ENCODE results near the gene CISD1. TPM values are rescaled to one million over a fixed set of nuclear protein-coding genes. Genes with fewer than 3 reads are reported as not detected.
"Not testable (repeated sequence)": the region's sequence is repeated elsewhere in the genome, so short reads cannot be mapped to it uniquely, and the experiment has no call there.

The CISD1 gene
- 100 to 1,000 TPM in 2 of 4 donors, 10 to 100 TPM in 2; 69.2 to 167 (median 113) TPM for polyA plus RNA-seq
- long read RNA-seq, donor 1, transcript CISD1-201 (3 exons, 2,479 nt) = major isoform, 154 of 162 reads
- long read RNA-seq, donor 1, partial matches to known transcripts = 8 of 162 reads
- long read RNA-seq, donor 1, other reads (novel, unspliced or antisense) = 0 of 162 reads
- long read RNA-seq, donor 2, transcript CISD1-201 (3 exons, 2,479 nt) = major isoform, 41 of 41 reads
- long read RNA-seq, donor 2, partial matches to known transcripts = 0 of 41 reads
- long read RNA-seq, donor 2, other reads (novel, unspliced or antisense) = 0 of 41 reads
- long read RNA-seq, donor 3, transcript CISD1-201 (3 exons, 2,479 nt) = major isoform, 61 of 76 reads
- long read RNA-seq, donor 3, partial matches to known transcripts = 15 of 76 reads
- long read RNA-seq, donor 3, other reads (novel, unspliced or antisense) = 0 of 76 reads
- long read RNA-seq, donor 4, partial matches to known transcripts = 0 of 4 reads
- long read RNA-seq, donor 4, other reads (novel, unspliced or antisense) = 0 of 4 reads
- long read RNA-seq, donor 5, transcript CISD1-201 (3 exons, 2,479 nt) = major isoform, 21 of 30 reads
- long read RNA-seq, donor 5, partial matches to known transcripts = 9 of 30 reads
- long read RNA-seq, donor 5, other reads (novel, unspliced or antisense) = 0 of 30 reads
- long read RNA-seq, donor 6, transcript CISD1-201 (3 exons, 2,479 nt) = major isoform, 57 of 75 reads
- long read RNA-seq, donor 6, partial matches to known transcripts = 18 of 75 reads
- long read RNA-seq, donor 6, other reads (novel, unspliced or antisense) = 0 of 75 reads
- long read RNA-seq, donor 7 = 0 reads
- long read RNA-seq, donor 8, partial matches to known transcripts = 0 of 3 reads
- long read RNA-seq, donor 8, other reads (novel, unspliced or antisense) = 0 of 3 reads
- long read RNA-seq, donor 9, transcript CISD1-201 (3 exons, 2,479 nt) = major isoform, 15 of 15 reads
- long read RNA-seq, donor 9, partial matches to known transcripts = 0 of 15 reads
- long read RNA-seq, donor 9, other reads (novel, unspliced or antisense) = 0 of 15 reads
- long read RNA-seq, donor 10, transcript CISD1-201 (3 exons, 2,479 nt) = major isoform, 50 of 50 reads
- long read RNA-seq, donor 10, partial matches to known transcripts = 0 of 50 reads
- long read RNA-seq, donor 10, other reads (novel, unspliced or antisense) = 0 of 50 reads

- Histone ChIP-seq H3K4me3 (ENCODE audit: low read depth in 1 of 3, low read length in 3 of 3) (peak within 1 kb of the TSS; percentile 58 to 88 (median 76)), H3K36me3 (ENCODE audit: control insufficient read depth in 3 of 3, insufficient read depth in 2 of 3, low read depth in 1 of 3, low read length in 3 of 3) (no peaks in the 10 kb centered on the region), H3K27me3 (ENCODE audit: control insufficient read depth in 3 of 3, insufficient read depth in 3 of 3, low read length in 3 of 3) (no peaks in the 10 kb centered on the region), H3K9me3 (ENCODE audit: control insufficient read depth in 2 of 2, insufficient read depth in 1 of 2, low read depth in 1 of 2, low read length in 1 of 2) (no peaks in the 10 kb centered on the region), H3K27ac (ENCODE audit: low read depth in 1 of 3, low read length in 2 of 3) (peak within 1 kb of the TSS; percentile 89 to 99 (median 96)), H3K4me1 (ENCODE audit: control insufficient read depth in 3 of 3, insufficient read depth in 2 of 3, low read depth in 1 of 3, low read length in 2 of 3) (peaks cover 0 to 14% (median 0%) of the 10 kb centered on the region in 3 donors)
- DNase-seq = peak; percentile 100
- no peak for FAIRE-seq
- 0 to 1% (median 0%) methylated on average over 58 to 66 of the region's 66 CpGs for WGBS, 3 donors
Measured at GRCh38 chr10:58268946-58269781, at the start of gene CISD1. Gene CISD1 (plus strand): TSS chr10:58269162. CDS start chr10:58269274, 112 bp downstream.

GRCh38 chr10:58219875-58220274 is 49.1 kb upstream of the CISD1 start:
- no peak for FAIRE-seq

GRCh38 chr10:58220769-58221451 is 48.1 kb upstream of the CISD1 start:
- no peak for FAIRE-seq

More at GRCh38 chr10:58219875-58220274, 49.1 kb upstream of the CISD1 start:
- no peaks in the 10 kb centered on the region for H3K27me3 ChIP-seq (ENCODE audit: control insufficient read depth in 3 of 3, insufficient read depth in 3 of 3, low read length in 3 of 3)
- H3K9me3 ChIP-seq (ENCODE audit: control insufficient read depth in 2 of 2, insufficient read depth in 1 of 2, low read depth in 1 of 2, low read length in 1 of 2) = no peaks in the 10 kb centered on the region
- no peak overlapping the region for H3K4me3 ChIP-seq (ENCODE audit: low read depth in 1 of 3, low read length in 3 of 3)
- no peak for DNase-seq
- peaks cover 0 to 2% (median 0%) of the 10 kb centered on the region in 3 donors for H3K4me1 ChIP-seq (ENCODE audit: control insufficient read depth in 3 of 3, insufficient read depth in 2 of 3, low read depth in 1 of 3, low read length in 2 of 3)
- H3K36me3 ChIP-seq (ENCODE audit: control insufficient read depth in 3 of 3, insufficient read depth in 2 of 3, low read depth in 1 of 3, low read length in 3 of 3) = peaks cover 0 to 8% (median 4%) of the 10 kb centered on the region in 3 donors
- H3K27ac ChIP-seq (ENCODE audit: low read depth in 1 of 3, low read length in 2 of 3) = no peak overlapping the region

GRCh38 chr10:58225654-58226053 is 43.3 kb upstream of the CISD1 start:
- FAIRE-seq (no peak), DNase-seq (peak; percentile 36 to 57)
- H3K36me3 ChIP-seq (ENCODE audit: control insufficient read depth in 3 of 3, insufficient read depth in 2 of 3, low read depth in 1 of 3, low read length in 3 of 3) = peaks cover 0 to 14% (median 0%) of the 10 kb centered on the region in 3 donors
- H3K27me3 ChIP-seq (ENCODE audit: control insufficient read depth in 3 of 3, insufficient read depth in 3 of 3, low read length in 3 of 3) = no peaks in the 10 kb centered on the region
- 19 to 65% (median 35%) methylated on average over 2 of the region's 2 CpGs for WGBS, 3 donors
- peaks cover 0 to 11% (median 0%) of the 10 kb centered on the region in 3 donors for H3K4me1 ChIP-seq (ENCODE audit: control insufficient read depth in 3 of 3, insufficient read depth in 2 of 3, low read depth in 1 of 3, low read length in 2 of 3)
- H3K9me3 ChIP-seq (ENCODE audit: control insufficient read depth in 2 of 2, insufficient read depth in 1 of 2, low read depth in 1 of 2, low read length in 1 of 2) = no peaks in the 10 kb centered on the region
- peak overlapping the region in 2 of 3 donors; percentile 36 to 44 for H3K27ac ChIP-seq (ENCODE audit: low read depth in 1 of 3, low read length in 2 of 3)
- H3K4me3 ChIP-seq (ENCODE audit: low read depth in 1 of 3, low read length in 3 of 3) = no peak overlapping the region

More at GRCh38 chr10:58220769-58221451, 48.1 kb upstream of the CISD1 start:
- peaks cover 0 to 4% (median 4%) of the 10 kb centered on the region in 3 donors for H3K36me3 ChIP-seq (ENCODE audit: control insufficient read depth in 3 of 3, insufficient read depth in 2 of 3, low read depth in 1 of 3, low read length in 3 of 3)
- H3K4me3 ChIP-seq (ENCODE audit: low read depth in 1 of 3, low read length in 3 of 3) = no peak overlapping the region
- DNase-seq = no peak
- 96 to 99% (median 99%) methylated on average over 2 of the region's 2 CpGs for WGBS, 3 donors
- no peak overlapping the region for H3K27ac ChIP-seq (ENCODE audit: low read depth in 1 of 3, low read length in 2 of 3)
- no peaks in the 10 kb centered on the region for H3K9me3 ChIP-seq (ENCODE audit: control insufficient read depth in 2 of 2, insufficient read depth in 1 of 2, low read depth in 1 of 2, low read length in 1 of 2)
- peaks cover 0 to 4% (median 0%) of the 10 kb centered on the region in 3 donors for H3K4me1 ChIP-seq (ENCODE audit: control insufficient read depth in 3 of 3, insufficient read depth in 2 of 3, low read depth in 1 of 3, low read length in 2 of 3)
- no peaks in the 10 kb centered on the region for H3K27me3 ChIP-seq (ENCODE audit: control insufficient read depth in 3 of 3, insufficient read depth in 3 of 3, low read length in 3 of 3)

GRCh38 chr10:58229856-58230255 is 39.1 kb upstream of the CISD1 start:
- not testable (repeated sequence) for H3K4me1 ChIP-seq (ENCODE audit: control insufficient read depth in 3 of 3, insufficient read depth in 2 of 3, low read depth in 1 of 3, low read length in 2 of 3); H3K9me3 ChIP-seq (ENCODE audit: control insufficient read depth in 2 of 2, insufficient read depth in 1 of 2, low read depth in 1 of 2, low read length in 1 of 2); FAIRE-seq; H3K27ac ChIP-seq (ENCODE audit: low read depth in 1 of 3, low read length in 2 of 3); H3K4me3 ChIP-seq (ENCODE audit: low read depth in 1 of 3, low read length in 3 of 3); DNase-seq; H3K27me3 ChIP-seq (ENCODE audit: control insufficient read depth in 3 of 3, insufficient read depth in 3 of 3, low read length in 3 of 3)
- peaks cover 0 to 12% (median 0%) of the 10 kb centered on the region in 3 donors for H3K36me3 ChIP-seq (ENCODE audit: control insufficient read depth in 3 of 3, insufficient read depth in 2 of 3, low read depth in 1 of 3, low read length in 3 of 3)
- 78 to 93% (median 91%) methylated on average over 7 of the region's 7 CpGs for WGBS, 3 donors

- 94 to 99% (median 99%) methylated on average over 3 of the region's 3 CpGs for WGBS, 3 donors
- DNase-seq (no peak), FAIRE-seq (no peak)
- Histone ChIP-seq H3K27me3 (ENCODE audit: control insufficient read depth in 3 of 3, insufficient read depth in 3 of 3, low read length in 3 of 3) (no peaks in the 10 kb centered on the region), H3K36me3 (ENCODE audit: control insufficient read depth in 3 of 3, insufficient read depth in 2 of 3, low read depth in 1 of 3, low read length in 3 of 3) (peaks cover 6 to 11% (median 7%) of the 10 kb centered on the region in 3 donors), H3K27ac (ENCODE audit: low read depth in 1 of 3, low read length in 2 of 3) (no peak overlapping the region), H3K4me3 (ENCODE audit: low read depth in 1 of 3, low read length in 3 of 3) (no peak overlapping the region), H3K9me3 (ENCODE audit: control insufficient read depth in 2 of 2, insufficient read depth in 1 of 2, low read depth in 1 of 2, low read length in 1 of 2) (peaks cover 0 to 3% of the 10 kb centered on the region in 2 donors), H3K4me1 (ENCODE audit: control insufficient read depth in 3 of 3, insufficient read depth in 2 of 3, low read depth in 1 of 3, low read length in 2 of 3) (no peaks in the 10 kb centered on the region)
Measured at GRCh38 chr10:58237014-58237834, 31.7 kb upstream of the CISD1 start.
